HepG2 (cell line): ENCODE data around the gene KCTD16. TPM values are rescaled to one million over a fixed set of nuclear protein-coding genes. Genes with fewer than 3 reads are reported as not detected.

ENCODE experiments used
- ATAC-seq: fragments of 200-7000 bp; cut with Tn5 transposase; 3 replicates; pipeline ENCODE4 v1.9.1; 2020; ENCODE audit warnings: mild to moderate bottlenecking, moderate library complexity
- BruUV-seq: library from RNA; stranded (reverse); fragments of 400-500 nt; replicated peaks from 2 replicates; lab custom pipeline; 2021; lab: Mats Ljungman, UMichigan
- CTCF ChIA-PET: fragments of 300-600 bp; formaldehyde crosslinking; extraction: SDS; loops from one replicate; lab custom pipeline; 2021; ENCODE audit warnings: low total read pairs, inconsistent platforms, low intra/inter-chr PET ratio; lab: Yijun Ruan, JAX
- POLR2A ChIA-PET: fragments of 350-600 bp; sonication (Branson Sonifier 250); formaldehyde crosslinking; loops from one replicate; lab custom pipeline; 2020; ENCODE audit warnings: antibody characterized with exemption, inconsistent platforms; lab: Yijun Ruan, JAX
- DNase-seq: peaks from one replicate; pipeline ENCODE4 v3.0.0-alpha.2; 2015; ENCODE audit warnings: low spot score
- FAIRE-seq: peaks from 3 replicates; lab custom pipeline; 2011; peaks lifted over from hg19 to GRCh38; lab: Jason Lieb, UNC
- H2AFZ ChIP-seq: one replicate; pipeline ENCODE4 v1.6.1; 2011; ENCODE audit warnings: low read length, inconsistent platforms
- H3K27ac ChIP-seq: fragments of 300-600 bp; 3 replicates; pipeline ENCODE4 v1.8.0; 2011; ENCODE audit warnings: mixed run types, mild to moderate bottlenecking, mixed read lengths, low read length, inconsistent platforms; ENCODE audit not compliant: insufficient read depth; ENCODE audit errors: extremely low read length
- H3K27me3 ChIP-seq, 2 experiments: fragments of 200-600 bp in 1 of 2; 2 replicates in 1 of 2; 3 replicates in 1 of 2; pipeline versions ENCODE4 v1.6.0 to v1.8.0; 2011; ENCODE audit warnings: low read length in 2 of 2, mild to moderate bottlenecking in 2 of 2, moderate library complexity in 2 of 2, inconsistent platforms in 1 of 2; ENCODE audit not compliant: insufficient read depth in 2 of 2, control insufficient read depth in 1 of 2
- H3K36me3 ChIP-seq, 2 experiments: fragments of 200-600 bp in 1 of 2; replicated peaks in 1 of 2; 2 replicates in 1 of 2; 3 replicates in 1 of 2; pipeline versions ENCODE4 v1.5.1 to v1.8.0; 2011; ENCODE audit warnings: low read length in 2 of 2, inconsistent platforms in 1 of 2; ENCODE audit not compliant: insufficient read depth in 2 of 2, control insufficient read depth in 1 of 2
- H3K4me1 ChIP-seq: 2 replicates; pipeline ENCODE4 v1.5.1; 2012; ENCODE audit warnings: low read length, inconsistent platforms; ENCODE audit not compliant: insufficient read depth
- H3K4me2 ChIP-seq: 2 replicates; pipeline ENCODE4 v1.6.0; 2011; ENCODE audit warnings: low read depth, low read length, inconsistent platforms
- H3K4me3 ChIP-seq, 3 experiments: fragments of 200-600 bp in 1 of 3; sonication (generic), shearing (Covaris generic) in 1 of 3; replicated peaks in 1 of 3; 2 replicates each; pipeline ENCODE4 v1.5.1; 2011 to 2016; ENCODE audit warnings: low read length in 3 of 3, inconsistent platforms in 2 of 3, low read depth in 2 of 3, mild to moderate bottlenecking in 2 of 3, control low read depth in 1 of 3, mixed read lengths in 1 of 3; ENCODE audit not compliant: insufficient read depth in 1 of 3
- H3K79me2 ChIP-seq: one replicate; pipeline ENCODE4 v1.6.1; 2011; ENCODE audit warnings: low read length, inconsistent platforms; ENCODE audit not compliant: insufficient read depth
- H3K9ac ChIP-seq: 2 replicates; pipeline ENCODE4 v1.6.0; 2011; ENCODE audit warnings: mild to moderate bottlenecking, low read depth, low read length, inconsistent platforms; ENCODE audit not compliant: insufficient read depth
- H3K9me3 ChIP-seq: 2 replicates; pipeline ENCODE4 v1.5.1; 2012; ENCODE audit warnings: mild to moderate bottlenecking, low read length
- H4K20me1 ChIP-seq: 2 replicates; pipeline ENCODE4 v1.6.0; 2011; ENCODE audit warnings: inconsistent platforms, mild to moderate bottlenecking, low read length, moderate library complexity; ENCODE audit not compliant: insufficient read depth
- AFF4 ChIP-seq: sonication (generic); formaldehyde crosslinking; IDR thresholded peaks from 2 replicates; pipeline ENCODE4 v1.4.0; 2020; ENCODE audit warnings: missing genetic modification reagents
- AGO1 ChIP-seq: fragments of 200-400 bp; formaldehyde crosslinking; IDR thresholded peaks from 2 replicates; pipeline ENCODE4 v1.6.1; 2017; ENCODE audit warnings: mild to moderate bottlenecking, low read depth, low read length, moderate library complexity; ENCODE audit not compliant: poor library complexity, severe bottlenecking
- KDM2A ChIP-seq: sonication (generic); formaldehyde crosslinking; IDR thresholded peaks from 2 replicates; pipeline ENCODE4 v1.4.0; 2020; ENCODE audit warnings: low read depth, missing genetic modification reagents, borderline replicate concordance
- LCORL ChIP-seq, 2 experiments: fragments of 450-650 bp in 1 of 2; sonication (generic) in 1 of 2; formaldehyde crosslinking in 1 of 2; IDR thresholded peaks; 2 replicates each; pipeline versions ENCODE4 v1.5.0 to v1.6.1; 2017 to 2020; ENCODE audit warnings: antibody characterized with exemption in 1 of 2, missing genetic modification reagents in 1 of 2
- PAXIP1 ChIP-seq: sonication (generic); formaldehyde crosslinking; conservative IDR thresholded peaks from 2 replicates; pipeline ENCODE4 v1.4.0; 2020; ENCODE audit warnings: mild to moderate bottlenecking, missing genetic modification reagents, moderate library complexity
- PRMT3 ChIP-seq: sonication (generic); formaldehyde crosslinking; IDR thresholded peaks from 2 replicates; pipeline ENCODE4 v1.8.1; 2022; ENCODE audit warnings: low read depth, mild to moderate bottlenecking, moderate library complexity, missing genetic modification reagents, borderline replicate concordance
- ZBTB26 ChIP-seq: IDR thresholded peaks from 2 replicates; pipeline ENCODE4 v1.6.1; 2016; ENCODE audit warnings: missing compliant biosample characterization, missing genetic modification reagents, borderline replicate concordance
- ZBTB3 ChIP-seq: sonication (generic); formaldehyde crosslinking; IDR thresholded peaks from 2 replicates; pipeline ENCODE4 v1.4.0; 2020; ENCODE audit warnings: low read depth, mild to moderate bottlenecking, moderate library complexity, missing genetic modification reagents, borderline replicate concordance
- ZNF17 ChIP-seq: sonication (generic); formaldehyde crosslinking; IDR thresholded peaks from 2 replicates; pipeline ENCODE4 v1.5.0; 2020; ENCODE audit warnings: mild to moderate bottlenecking, missing genetic modification reagents
- ZNF530 ChIP-seq: sonication (generic); formaldehyde crosslinking; IDR thresholded peaks from 2 replicates; pipeline ENCODE4 v1.5.0; 2020; ENCODE audit warnings: low read depth, mild to moderate bottlenecking, missing genetic modification reagents
- ZNF639 ChIP-seq: conservative IDR thresholded peaks from 2 replicates; pipeline ENCODE4 v1.6.1; 2018; ENCODE audit warnings: missing genetic modification reagents
- ZNF775 ChIP-seq: sonication (generic); formaldehyde crosslinking; IDR thresholded peaks from 2 replicates; pipeline ENCODE4 v1.4.0; 2020; ENCODE audit warnings: missing genetic modification reagents, mild to moderate bottlenecking, moderate library complexity, borderline replicate concordance
- ZNF790 ChIP-seq: sonication (generic); formaldehyde crosslinking; IDR thresholded peaks from 2 replicates; pipeline ENCODE4 v1.8.0; 2022; ENCODE audit warnings: missing genetic modification reagents, mild to moderate bottlenecking, borderline replicate concordance
- WGBS: methylation state at CpG from one replicate; pipeline ENCODE4 v1.1.6; 2017; ENCODE audit warnings: low lambda C conversion rate; 5-methylcytosine and 5-hydroxymethylcytosine counted together
- in situ Hi-C: cut with HindIII; loops from 2 replicates; pipeline ENCODE4 v1.10.0; 2017; ENCODE audit warnings: low pct_unique_long_range_greater_than_20kb; ENCODE audit not compliant: extremely low pct_ligation_motif_present
- intact Hi-C: fragments of 100-400 bp; cut with micrococcal nuclease; formaldehyde crosslinking; loops from one replicate; pipeline ENCODE4 v1.10.0; 2022; ENCODE audit not compliant: unreplicated experiment
- polyA plus RNA-seq, 8 experiments: library from polyadenylated mRNA; depleted of rRNA in 3 of 8; stranded (reverse) in 7 of 8; unstranded in 1 of 8; fragments of >200 nt; fragmentation: Illumina TruSeq in 4 of 8; extraction: Trizol in 4 of 8; gene quantifications; 2 replicates each; pipeline versions ENCODE4 v1.2.1 to v1.2.3, GENCODE V29; 2011 to 2016; ENCODE audit warnings: low read depth in 4 of 8, missing spikeins in 1 of 8, mixed read lengths in 1 of 8; ENCODE audit not compliant: insufficient read depth in 1 of 8
- total RNA-seq, 5 experiments: library from RNA; depleted of rRNA; stranded (reverse); fragments of >200 nt; fragmentation: Illumina TruSeq; extraction: Trizol; gene quantifications; 2 replicates each; pipeline ENCODE4 v1.2.3, GENCODE V29; 2016; ENCODE audit warnings: low read depth in 1 of 5

The KCTD16 gene
- total and polyA plus RNA-seq, 2 of the 13 experiments (the other 11 are each of a cell fraction or from before 2014, with no cell fraction given), result 0.02 to 0.09 TPM

- no peak for FAIRE-seq
- 2% methylated on average over 12 of the region's 12 CpGs for WGBS
- Histone ChIP-seq H3K27ac (peak overlapping the region; percentile 79), H3K27me3 (peaks cover 0 to 3% of the 10 kb centered on the region in 2 experiments; a peak in 2 of 5 replicates), H3K4me2 (peak overlapping the region; percentile 72), H3K4me1 (peaks cover 37% of the 10 kb centered on the region), H4K20me1 (no peaks in the 10 kb centered on the region), H3K9ac (peak overlapping the region; percentile 94), H2AFZ (peak overlapping the region; percentile 58), H3K36me3 (peaks cover 2 to 32% of the 10 kb centered on the region in 2 experiments; a peak in 4 of 5 replicates), H3K4me3 (peak overlapping the region; percentile 81 to 99 (median 95)), H3K79me2 (peaks cover 33% of the 10 kb centered on the region), H3K9me3 (no peaks in the 10 kb centered on the region)
- intact Hi-C loops (no loop called here), in situ Hi-C loops (no loop called here)
- ChIA-PET CTCF (no interaction called here), POLR2A (interaction anchor here (1.8 kb wide), 1 partner anchor 22 kb away, joined by 6 read pairs; no protein-coding TSS in a partner anchor)
- BruUV-seq, result TSS peak; percentile 65
- peak; percentile 6; the same call in 2 of the 3 replicates for ATAC-seq
- DNase-seq, result no peak
- 0 out of 2 replicates have a peak, but pooled peaks have one; percentile 11 for TF ChIP-seq ZNF790 (CRISPR knock-in tag)
- no peak for TF ChIP-seq ZBTB3
- TF ChIP-seq ZNF17 (CRISPR knock-in tag), result 0 out of 2 replicates have a peak, but pooled peaks have one; percentile 9
- no peak for TF ChIP-seq ZBTB26 (CRISPR knock-in tag)
- no peak for TF ChIP-seq LCORL (IDR thresholded peaks at IDR 0.05)
- TF ChIP-seq LCORL (CRISPR knock-in tag; IDR thresholded peaks at IDR 0.05), result peak; percentile 2; the same call in 1 of the 2 replicates
- no peak for TF ChIP-seq ZNF639 (CRISPR knock-in tag)
- no peak for TF ChIP-seq AFF4
- no peak for TF ChIP-seq ZNF775 (CRISPR knock-in tag)
- TF ChIP-seq ZNF530 (CRISPR knock-in tag), result no peak
- no peak for TF ChIP-seq PRMT3
- TF ChIP-seq PAXIP1 (CRISPR knock-in tag), result no peak
- TF ChIP-seq AGO1, result no peak
- no peak for TF ChIP-seq KDM2A (CRISPR knock-in tag)
Measured at GRCh38 chr5:144169904-144170275, 783 bp upstream of the KCTD16 start.
